DND-41 (cell line): ENCODE measurements around the gene FAM236A.
"Not testable (repeated sequence)": the region's sequence is repeated elsewhere in the genome, so short reads cannot be mapped to it uniquely, and the experiment has no call there.

Experiments used
- ATAC-seq: fragments of 200-7000 bp; cut with Tn5 transposase; 3 replicates; pipeline ENCODE4 v1.9.1; 2021; ENCODE audit warnings: low read depth; ENCODE audit not compliant: insufficient read depth
- DNase-seq: peaks from one replicate; pipeline ENCODE4 v3.0.0-alpha.2; 2020
- H2AFZ ChIP-seq: 2 replicates; pipeline ENCODE4 v1.6.0; 2012; ENCODE audit warnings: low read depth, low read length
- H3K27ac ChIP-seq: 2 replicates; pipeline ENCODE4 v1.5.1; 2012; ENCODE audit warnings: low read length, inconsistent platforms
- H3K27me3 ChIP-seq: fragments of 200-600 bp; sonication (generic); 2 replicates; pipeline ENCODE4 v1.6.0; 2012; ENCODE audit warnings: low read length, mild to moderate bottlenecking, inconsistent platforms; ENCODE audit not compliant: insufficient read depth, poor library complexity
- H3K36me3 ChIP-seq: 2 replicates; pipeline ENCODE4 v1.5.1; 2012; ENCODE audit warnings: low read length, inconsistent platforms; ENCODE audit not compliant: insufficient read depth
- H3K4me1 ChIP-seq: 2 replicates; pipeline ENCODE4 v1.5.1; 2012; ENCODE audit warnings: mild to moderate bottlenecking, low read length; ENCODE audit not compliant: insufficient read depth
- H3K4me2 ChIP-seq: 2 replicates; pipeline ENCODE4 v1.6.0; 2012; ENCODE audit warnings: mild to moderate bottlenecking, moderate library complexity, low read length, inconsistent platforms; ENCODE audit not compliant: insufficient read depth
- H3K4me3 ChIP-seq, 2 experiments: fragments of 200-600 bp in 1 of 2; shearing (Covaris generic) in 1 of 2; 2 replicates each; pipeline ENCODE4 v1.5.1; 2012 to 2016; ENCODE audit warnings: inconsistent platforms in 2 of 2, low read length in 2 of 2, mild to moderate bottlenecking in 2 of 2, low read depth in 1 of 2, moderate library complexity in 1 of 2
- H3K79me2 ChIP-seq: 2 replicates; pipeline ENCODE4 v1.6.0; 2012; ENCODE audit warnings: low read length, inconsistent platforms; ENCODE audit not compliant: insufficient read depth
- H3K9ac ChIP-seq: 2 replicates; pipeline ENCODE4 v1.6.0; 2012; ENCODE audit warnings: low read depth, mild to moderate bottlenecking, inconsistent platforms, low read length, moderate library complexity
- H3K9me3 ChIP-seq: 2 replicates; pipeline ENCODE4 v1.5.1; 2012; ENCODE audit warnings: low read length, moderate library complexity, mild to moderate bottlenecking, inconsistent platforms; ENCODE audit not compliant: insufficient read depth, severe bottlenecking
- H4K20me1 ChIP-seq: 2 replicates; pipeline ENCODE4 v1.6.0; 2012; ENCODE audit warnings: low read length; ENCODE audit not compliant: insufficient read depth

Gene FAM236A

DNA sequence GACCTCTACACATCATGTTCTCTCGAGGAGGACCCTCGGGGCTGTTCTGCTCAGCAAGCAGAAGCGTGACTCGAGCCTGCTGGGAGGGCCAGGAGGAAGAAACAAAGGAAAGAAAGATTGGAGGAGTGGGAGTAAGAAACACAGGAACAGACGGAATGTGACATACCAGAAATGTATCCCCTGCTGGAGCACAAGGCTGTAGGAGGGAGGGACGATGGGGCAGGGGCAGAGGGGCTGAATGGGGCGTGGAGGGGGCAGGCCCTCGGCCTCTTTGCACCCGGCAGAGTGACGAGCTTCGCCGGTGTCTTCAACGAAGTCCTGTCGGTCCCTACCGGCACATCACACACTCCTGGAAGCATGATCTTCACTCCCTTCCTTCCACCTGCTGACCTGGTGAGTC lies at the start of gene FAM236A:
TSS of gene FAM236A (plus strand) at position 301 of the 400 bp plus-strand sequence. CDS start at position 358, 57 bp downstream.
- H3K27ac ChIP-seq, result not testable (repeated sequence)

GRCh38 chrX:72889740-72890139 lies 48.3 kb upstream of the FAM236A start:
- not testable (repeated sequence) for H2AFZ ChIP-seq, H3K27me3 ChIP-seq, H3K27ac ChIP-seq, H3K79me2 ChIP-seq, H3K4me1 ChIP-seq, H3K4me3 ChIP-seq, H3K36me3 ChIP-seq, H3K9me3 ChIP-seq, H3K4me2 ChIP-seq, ATAC-seq, H3K9ac ChIP-seq, DNase-seq, H4K20me1 ChIP-seq

More for the DNA sequence above, at the start of gene FAM236A:
- not testable (repeated sequence) for H3K4me1 ChIP-seq, H3K4me3 ChIP-seq, H3K9me3 ChIP-seq, H3K4me2 ChIP-seq, H2AFZ ChIP-seq, DNase-seq, H3K36me3 ChIP-seq, H4K20me1 ChIP-seq, H3K79me2 ChIP-seq, H3K27me3 ChIP-seq, H3K9ac ChIP-seq, ATAC-seq

GRCh38 chrX:72912315-72912714 lies 25.7 kb upstream of the FAM236A start, which contains the start of gene FAM236C:
FAM236C (plus strand) TSS chrX:72912615; CDS start chrX:72912715, 100 bp downstream.
- not testable (repeated sequence) for H4K20me1 ChIP-seq, H3K36me3 ChIP-seq, ATAC-seq, H3K4me3 ChIP-seq, H2AFZ ChIP-seq, H3K9me3 ChIP-seq, H3K79me2 ChIP-seq, DNase-seq, H3K9ac ChIP-seq, H3K4me2 ChIP-seq, H3K27ac ChIP-seq, H3K27me3 ChIP-seq, H3K4me1 ChIP-seq

DNA sequence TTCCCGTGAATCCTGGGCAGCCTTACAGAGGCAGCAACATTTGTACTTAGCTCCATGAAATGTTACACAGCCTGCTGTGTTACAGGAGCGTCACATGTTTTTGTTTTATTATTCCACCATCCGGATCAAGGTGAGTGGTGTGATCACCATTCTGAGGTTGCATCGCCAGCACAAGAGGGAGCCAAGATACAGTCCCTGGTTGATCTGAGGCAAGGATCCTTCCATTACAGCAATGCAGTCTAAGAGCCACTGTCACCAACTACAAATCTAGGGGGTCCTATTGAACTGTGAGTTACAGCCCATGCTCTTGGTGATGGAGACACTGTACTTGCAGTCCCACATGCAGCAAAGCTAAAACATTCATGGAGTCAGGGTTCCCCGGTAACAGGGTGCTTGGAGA lies 21.9 kb upstream of the FAM236A start:
- not testable (repeated sequence) for H3K4me2 ChIP-seq, H3K27me3 ChIP-seq, H3K4me3 ChIP-seq, DNase-seq, H4K20me1 ChIP-seq, H3K9me3 ChIP-seq, H3K27ac ChIP-seq, H3K9ac ChIP-seq, H3K79me2 ChIP-seq, H2AFZ ChIP-seq, H3K36me3 ChIP-seq, ATAC-seq, H3K4me1 ChIP-seq

GRCh38 chrX:72932283-72932682 lies 5.7 kb upstream of the FAM236A start:
- not testable (repeated sequence) for DNase-seq

GRCh38 chrX:72936455-72936854 lies 1.6 kb upstream of the FAM236A start:
- peak; percentile 50; the same call in 1 of the 3 replicates for ATAC-seq

More at GRCh38 chrX:72932283-72932682, 5.7 kb upstream of the FAM236A start:
- H3K4me3 ChIP-seq, H3K27ac ChIP-seq, H2AFZ ChIP-seq, H3K36me3 ChIP-seq, H3K79me2 ChIP-seq, H3K27me3 ChIP-seq, H3K9me3 ChIP-seq, ATAC-seq, H4K20me1 ChIP-seq, H3K9ac ChIP-seq, H3K4me1 ChIP-seq, H3K4me2 ChIP-seq: not testable (repeated sequence)

DNA sequence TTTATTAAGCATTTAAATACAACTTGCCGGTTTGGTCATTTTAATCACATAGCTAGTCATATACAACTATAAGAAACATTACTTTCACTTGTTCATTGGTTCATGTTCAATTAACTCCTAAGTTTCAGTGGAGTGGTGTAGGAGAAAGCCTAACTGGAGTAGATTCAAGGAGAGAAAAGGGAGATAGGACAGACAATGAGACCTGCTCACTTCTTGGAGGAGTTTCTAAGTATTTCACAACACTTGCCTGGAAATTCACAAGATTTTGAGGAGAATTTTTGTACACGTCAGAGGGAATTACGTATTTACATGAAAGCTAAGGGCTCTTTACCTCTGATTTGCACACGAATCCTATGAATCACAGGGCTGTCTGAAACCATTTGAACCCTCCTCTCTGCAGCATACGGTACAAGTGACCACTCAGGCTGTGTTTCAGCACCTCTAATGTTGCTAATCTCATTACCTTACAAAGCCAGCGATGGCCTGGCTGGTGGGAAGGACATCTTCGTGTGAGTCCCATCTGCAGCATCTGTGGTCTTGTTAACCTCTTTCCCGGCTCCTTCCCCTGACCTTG lies 1.0 kb upstream of the FAM236A start:
- not testable (repeated sequence) for H3K27me3 ChIP-seq, H4K20me1 ChIP-seq, H3K4me3 ChIP-seq, H3K27ac ChIP-seq, DNase-seq, H3K4me2 ChIP-seq, H3K4me1 ChIP-seq, H3K9me3 ChIP-seq, H3K9ac ChIP-seq, H2AFZ ChIP-seq, H3K79me2 ChIP-seq, H3K36me3 ChIP-seq, ATAC-seq

More at GRCh38 chrX:72936455-72936854, 1.6 kb upstream of the FAM236A start:
- not testable (repeated sequence) for H3K36me3 ChIP-seq, H3K4me3 ChIP-seq, H3K27me3 ChIP-seq, H3K9me3 ChIP-seq, H3K27ac ChIP-seq, H3K9ac ChIP-seq, H3K4me1 ChIP-seq, DNase-seq, H4K20me1 ChIP-seq, H2AFZ ChIP-seq, H3K79me2 ChIP-seq, H3K4me2 ChIP-seq

GRCh38 chrX:72942272-72942671 lies 4.3 kb downstream of the FAM236A start:
- H3K27me3 ChIP-seq, H3K79me2 ChIP-seq, H4K20me1 ChIP-seq, H3K4me1 ChIP-seq, H2AFZ ChIP-seq, H3K36me3 ChIP-seq, H3K27ac ChIP-seq, H3K9me3 ChIP-seq, DNase-seq, H3K9ac ChIP-seq, H3K4me3 ChIP-seq, H3K4me2 ChIP-seq: not testable (repeated sequence)
- ATAC-seq, result peak; percentile 63
